Measurements from ENCODE around the gene KIAA1958.

KIAA1958 gene

DNA sequence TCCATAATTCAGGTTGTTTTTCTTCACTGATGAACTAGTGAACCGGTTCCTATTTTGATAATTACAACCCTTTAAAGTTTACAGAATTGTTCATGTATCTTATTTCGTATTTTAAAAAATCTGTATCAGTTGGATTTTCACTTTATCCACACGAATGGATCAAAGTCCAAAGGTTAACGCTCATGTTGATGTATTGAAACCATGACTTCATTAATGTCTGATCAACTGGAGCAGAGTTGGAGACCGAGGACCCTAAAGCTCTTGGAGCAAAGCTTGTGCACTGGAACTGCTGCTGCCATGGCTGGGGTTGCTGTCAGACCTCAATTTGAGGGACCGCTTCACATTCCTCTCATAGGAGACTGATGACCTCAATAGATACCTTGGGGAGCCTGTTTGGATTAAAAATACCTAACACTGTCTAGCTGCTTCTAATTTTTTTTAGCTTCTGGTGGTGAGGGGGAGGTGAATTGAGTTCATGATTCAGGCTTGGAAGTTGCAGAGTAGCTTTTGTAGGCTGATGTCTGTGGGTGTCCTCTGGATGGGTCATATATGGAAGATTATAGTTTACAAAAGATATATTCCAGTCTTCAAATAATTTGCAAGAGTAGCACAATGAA lies 45.1 kb downstream of the KIAA1958 start:
- no peak for DNase-seq

- DNase-seq, result no peak
Observed at GRCh38 chr9:112532427-112532826, 45.8 kb downstream of the KIAA1958 start.

DNA sequence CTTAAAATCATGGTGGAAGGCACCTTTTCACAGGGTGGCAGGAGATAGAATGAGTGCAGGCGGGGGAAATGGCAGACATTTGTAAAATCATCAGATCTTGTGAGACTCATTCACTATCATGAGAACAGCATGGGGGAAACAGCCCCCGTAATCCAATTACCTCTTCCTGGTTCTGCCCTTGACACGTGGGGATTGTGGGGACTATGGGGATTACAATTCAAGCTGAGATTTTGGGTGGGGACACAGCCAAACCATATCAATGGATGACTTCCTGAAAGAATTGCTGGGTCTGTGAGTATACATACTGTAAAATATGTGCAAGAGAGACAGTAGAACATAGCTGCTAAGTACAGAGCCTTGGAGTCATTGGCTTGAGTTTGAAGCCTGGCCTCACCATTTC lies 47.0 kb downstream of the KIAA1958 start:
- DNase-seq, result no peak

GRCh38 chr9:112535301-112535700 lies 48.7 kb downstream of the KIAA1958 start:
- DNase-seq, result no peak

- no peak for DNase-seq
Observed at GRCh38 chr9:112535811-112536210, 49.2 kb downstream of the KIAA1958 start.

DNA sequence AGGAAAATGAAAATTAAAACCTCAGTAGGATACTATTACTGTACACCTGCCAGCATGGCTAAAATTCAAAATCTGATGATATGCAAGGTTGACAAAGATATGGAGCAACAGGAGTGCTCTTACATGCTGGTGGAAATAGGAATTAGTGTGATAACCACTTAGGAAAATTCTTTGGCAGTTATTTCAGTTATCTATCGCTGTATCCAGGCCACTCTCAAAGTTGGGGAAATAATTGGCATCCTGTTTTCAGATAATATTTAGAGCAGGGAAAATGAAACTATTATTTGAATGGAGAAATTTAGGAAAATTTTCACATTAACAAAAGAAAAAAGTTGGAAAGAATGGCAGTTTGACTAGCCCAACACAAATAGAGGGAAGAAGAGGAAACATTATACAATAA lies 50.9 kb downstream of the KIAA1958 start:
- DNase-seq, result no peak

- DNase-seq, result no peak
Observed at GRCh38 chr9:112540800-112541199, 54.2 kb downstream of the KIAA1958 start.

DNA sequence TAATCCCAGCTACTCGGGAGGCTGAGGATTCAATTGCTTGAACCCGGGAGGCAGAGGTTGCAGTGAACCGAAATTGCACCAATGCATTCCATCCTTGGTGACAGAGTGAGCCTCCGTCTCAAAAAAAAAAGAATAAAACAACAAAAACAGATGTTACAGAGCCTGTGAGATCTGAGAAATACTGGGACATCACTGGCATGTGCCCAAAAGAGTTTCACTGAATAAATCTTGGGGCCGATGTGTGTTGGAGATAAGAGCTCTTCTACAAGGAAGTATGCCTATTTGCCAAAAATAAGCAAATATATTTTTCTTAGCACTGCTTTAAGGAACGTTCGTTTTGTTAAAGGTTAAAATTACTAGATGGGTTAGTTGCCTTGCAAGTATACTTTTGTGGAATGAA lies 55.1 kb downstream of the KIAA1958 start:
- no peak for DNase-seq

DNA sequence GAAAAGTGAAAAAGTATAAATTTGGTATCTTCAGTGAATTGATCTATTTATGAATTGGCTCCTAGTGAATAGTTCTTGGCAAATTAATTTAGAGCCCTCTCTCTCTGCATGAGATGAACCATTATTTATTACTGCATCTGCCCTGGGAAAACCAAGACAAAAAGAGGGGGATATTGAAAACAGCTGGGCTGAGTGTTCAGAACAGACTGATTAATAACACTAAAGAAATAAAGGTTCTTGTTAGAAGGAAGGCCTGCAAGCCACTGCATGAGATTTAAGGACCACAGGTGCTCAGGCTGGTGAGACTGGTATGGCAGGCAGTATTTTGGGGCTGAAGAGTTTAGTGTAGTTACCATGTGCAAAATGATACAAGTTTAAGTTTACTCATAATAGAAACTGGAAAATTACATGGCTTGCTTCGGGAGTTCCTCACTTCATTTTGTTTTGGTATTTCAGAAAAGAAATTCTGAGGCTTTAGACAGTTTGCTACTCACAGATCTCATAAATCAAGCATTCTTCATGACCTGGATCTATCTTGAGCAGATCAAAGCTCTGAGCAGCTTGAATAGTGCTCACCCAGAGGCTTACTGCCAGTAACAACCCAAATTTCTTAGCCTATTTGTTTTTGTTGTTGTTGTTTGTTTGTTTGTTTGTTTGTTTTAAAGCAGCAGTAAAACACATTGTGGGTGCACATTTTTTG lies 56.1 kb downstream of the KIAA1958 start:
- DNase-seq, result no peak

GRCh38 chr9:112544477-112544876 lies 57.9 kb downstream of the KIAA1958 start:
- no peak for DNase-seq

GRCh38 chr9:112545237-112545636 lies 58.6 kb downstream of the KIAA1958 start:
- DNase-seq, result no peak

GRCh38 chr9:112546149-112547012 lies 59.8 kb downstream of the KIAA1958 start:
- no peak for DNase-seq

GRCh38 chr9:112548051-112548440 lies 61.4 kb downstream of the KIAA1958 start:
- no peak for DNase-seq

DNA sequence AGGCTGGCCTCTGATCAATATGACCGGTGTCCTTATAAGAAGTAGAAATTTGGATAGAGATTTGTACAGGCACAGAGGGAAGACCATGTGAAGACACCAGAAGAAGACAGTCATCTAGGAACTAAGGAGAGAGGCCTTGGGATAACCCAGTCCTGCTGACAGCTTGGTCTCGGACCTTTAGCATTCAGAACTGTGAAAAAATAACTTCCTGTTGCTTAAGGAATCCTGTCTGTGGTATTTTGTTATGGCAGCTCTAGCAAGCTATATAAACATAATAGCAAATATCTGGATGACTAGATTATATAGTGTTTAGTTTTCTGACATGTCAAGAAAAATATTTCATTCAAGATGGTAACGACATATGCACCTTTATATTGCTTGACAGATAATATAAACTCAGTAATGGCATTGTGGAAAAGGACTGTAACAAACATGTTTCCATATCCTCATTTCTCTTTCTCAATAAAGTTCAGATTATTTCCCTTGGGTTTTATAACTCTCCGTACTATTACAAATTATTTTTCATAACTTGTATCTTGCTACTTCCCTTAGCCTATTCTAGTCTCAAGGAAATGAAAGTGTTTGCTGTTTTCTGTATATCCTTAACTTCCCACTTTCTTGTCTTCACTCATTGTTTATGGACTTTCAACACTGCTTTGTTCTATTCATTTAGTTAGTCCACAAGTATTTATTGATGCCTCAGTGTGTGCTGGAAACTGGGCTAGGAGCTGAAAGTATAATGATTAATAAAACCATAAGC lies 62.4 kb downstream of the KIAA1958 start:
- no peak for DNase-seq

- DNase-seq, result no peak
Observed at GRCh38 chr9:112550531-112550930, 63.9 kb downstream of the KIAA1958 start.

- no peak for DNase-seq
Observed at GRCh38 chr9:112551641-112552040, 65.0 kb downstream of the KIAA1958 start.

- no peak for DNase-seq
Observed at GRCh38 chr9:112552229-112553056, 65.8 kb downstream of the KIAA1958 start.

DNA sequence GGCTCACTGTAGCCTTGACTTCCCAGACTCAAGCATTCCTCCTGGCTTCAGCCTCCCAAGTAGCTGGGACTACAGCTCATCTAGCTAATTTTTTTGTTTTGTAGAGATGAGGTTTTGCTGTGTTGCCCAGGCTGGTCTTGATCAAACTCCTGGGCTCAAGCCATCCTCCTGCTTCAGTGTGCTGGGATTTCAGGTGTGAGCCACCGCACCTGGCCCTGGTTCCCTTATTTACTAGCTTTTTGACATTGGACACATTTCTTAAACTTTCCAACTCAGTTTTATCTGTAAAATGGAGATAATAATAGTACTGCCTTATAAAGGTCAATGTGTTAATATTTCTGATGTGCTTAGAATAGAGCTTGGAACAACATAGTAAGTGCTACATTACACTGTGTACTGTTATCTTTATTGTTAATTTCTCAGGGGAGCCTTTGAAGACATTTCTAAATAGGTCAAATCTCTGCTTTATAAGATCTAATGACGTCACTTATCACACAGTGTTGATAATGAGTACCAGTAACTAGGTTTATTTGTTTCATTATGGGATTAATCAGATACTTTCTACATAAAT lies 66.7 kb downstream of the KIAA1958 start:
- no peak for DNase-seq

- no peak for DNase-seq
Observed at GRCh38 chr9:112554516-112554915, 67.9 kb downstream of the KIAA1958 start.

DNA sequence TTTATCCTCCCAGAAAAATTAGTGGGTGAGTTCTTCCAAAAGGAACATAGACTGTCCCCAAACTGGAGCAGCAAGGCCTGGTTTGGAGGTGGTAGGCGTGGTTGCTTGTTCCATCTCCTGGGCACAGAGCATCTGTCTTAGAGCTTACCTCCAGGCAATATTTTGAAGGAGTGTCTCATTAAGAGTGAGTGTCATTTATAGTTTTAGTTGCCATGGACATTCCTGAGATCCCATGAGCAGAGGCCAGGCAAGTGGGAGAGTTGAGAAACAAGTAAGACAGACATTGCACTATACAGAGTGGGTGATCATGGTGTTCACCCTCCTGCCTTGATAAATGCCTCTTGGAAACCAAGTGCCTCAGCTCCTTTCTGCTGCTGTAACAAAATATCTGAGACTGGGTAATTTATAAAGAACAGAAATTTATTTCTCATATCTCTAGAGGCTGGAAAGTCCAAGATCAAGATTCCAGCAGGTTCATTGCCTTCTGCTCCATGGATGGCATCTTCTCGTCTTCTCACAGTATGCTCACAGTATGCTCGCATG lies 68.5 kb downstream of the KIAA1958 start:
- no peak for DNase-seq

DNA sequence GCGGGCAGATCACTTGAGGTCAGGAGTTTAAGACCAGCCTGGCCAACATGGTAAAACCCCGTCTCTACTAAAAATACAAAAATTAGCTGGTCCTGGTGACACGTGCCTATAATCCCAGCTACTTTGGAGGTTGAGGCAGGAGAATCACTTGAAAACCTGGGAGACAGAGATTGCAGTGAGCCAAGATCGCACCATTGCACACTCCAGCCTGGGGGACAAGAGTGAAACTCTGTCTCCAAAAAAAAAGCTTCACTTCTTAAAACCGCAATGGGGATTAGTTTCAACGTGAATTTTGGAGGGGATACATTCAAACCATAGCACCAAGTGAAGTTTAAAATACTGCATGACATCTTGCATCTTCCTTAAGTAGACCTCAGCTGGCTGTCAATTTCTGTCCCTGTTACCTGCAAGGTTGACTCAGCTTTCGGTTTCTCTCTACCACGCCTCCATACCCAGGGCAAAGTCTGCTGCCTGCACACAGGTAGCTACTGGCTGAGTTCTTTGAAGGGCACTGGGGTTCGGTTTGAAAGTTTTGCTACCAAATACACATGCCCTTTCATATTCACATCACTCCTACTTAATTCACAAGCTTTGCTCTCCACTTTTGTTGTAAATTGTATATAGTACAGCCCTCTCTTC lies 69.3 kb downstream of the KIAA1958 start:
- DNase-seq, result no peak
